Left forelimb (tissue), 1 donor: ENCODE data around the gene PARK7.
"Not testable (repeated sequence)": the region's sequence is repeated elsewhere in the genome, so short reads cannot be mapped to it uniquely, and the experiment has no call there.

Experiments used
- DNase-seq: peaks from one replicate; pipeline ENCODE4 v3.0.0-alpha.2; 2018; ENCODE audit warnings: low spot score

PARK7 gene

GRCh38 chr1:7943251-7943650 is 18.3 kb upstream of the PARK7 start:
- no peak for DNase-seq

GRCh38 chr1:7948960-7949359 is 12.6 kb upstream of the PARK7 start:
- DNase-seq, result no peak

GRCh38 chr1:7952791-7953190 is 8.7 kb upstream of the PARK7 start:
- not testable (repeated sequence) for DNase-seq

GRCh38 chr1:7953850-7954609 is 7.5 kb upstream of the PARK7 start:
- DNase-seq, result peak; percentile 95

- no peak for DNase-seq
Observed at GRCh38 chr1:7954683-7955082, 6.8 kb upstream of the PARK7 start.

- no peak for DNase-seq
Observed at GRCh38 chr1:7956218-7957032, 5.1 kb upstream of the PARK7 start.

GRCh38 chr1:7960165-7960564 is 1.3 kb upstream of the PARK7 start:
- no peak for DNase-seq

- no peak for DNase-seq
Observed at GRCh38 chr1:7960867-7961215, 670 bp upstream of the PARK7 start.

- no peak for DNase-seq
Observed at GRCh38 chr1:7962014-7962335, 464 bp downstream of the PARK7 start.

- DNase-seq, result no peak
Observed at GRCh38 chr1:7962636-7963377, 1.3 kb downstream of the PARK7 start.

- DNase-seq, result not testable (repeated sequence)
Observed at GRCh38 chr1:7963378-7963730, 1.8 kb downstream of the PARK7 start.

GRCh38 chr1:7963841-7964240 is 2.3 kb downstream of the PARK7 start:
- DNase-seq, result not testable (repeated sequence)

- DNase-seq, result no peak
Observed at GRCh38 chr1:7964476-7964875, 3.0 kb downstream of the PARK7 start.

GRCh38 chr1:7967196-7967595 is 5.7 kb downstream of the PARK7 start:
- no peak for DNase-seq

GRCh38 chr1:7967651-7968050 is 6.1 kb downstream of the PARK7 start:
- no peak for DNase-seq

- no peak for DNase-seq
Observed at GRCh38 chr1:7970246-7970645, 8.7 kb downstream of the PARK7 start.

- DNase-seq, result no peak
Observed at GRCh38 chr1:7971024-7971423, 9.5 kb downstream of the PARK7 start.

GRCh38 chr1:7972285-7972684 is 10.8 kb downstream of the PARK7 start:
- DNase-seq, result no peak

GRCh38 chr1:7973086-7973485 is 11.6 kb downstream of the PARK7 start:
- DNase-seq, result no peak

- DNase-seq, result no peak
Observed at GRCh38 chr1:7975212-7975865, 13.8 kb downstream of the PARK7 start.

GRCh38 chr1:7980984-7981383 is 19.5 kb downstream of the PARK7 start:
- DNase-seq, result no peak

- DNase-seq, result no peak
Observed at GRCh38 chr1:7983086-7983778, 21.7 kb downstream of the PARK7 start.
